Measurements from ENCODE around the gene FGF22.

Gene FGF22

DNA sequence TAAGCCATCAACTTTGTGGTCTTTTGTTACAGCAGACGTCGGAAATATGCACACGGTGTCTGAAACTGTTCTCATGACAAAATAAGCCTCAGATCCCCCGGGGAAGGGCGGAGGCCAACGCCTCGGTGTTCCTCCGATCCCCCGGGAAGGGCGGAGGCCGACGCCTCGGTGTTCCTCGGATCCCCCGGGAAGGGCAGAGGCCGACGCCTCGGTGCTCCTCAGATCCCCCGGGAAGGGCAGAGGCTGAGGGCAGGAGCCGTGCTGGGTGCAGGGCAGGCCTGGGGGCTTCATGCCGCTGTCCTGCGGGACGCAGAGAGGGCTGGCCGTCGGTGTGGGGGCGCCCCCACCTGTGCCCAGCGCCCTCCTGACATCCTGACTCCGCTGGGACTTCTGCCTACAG is 4.7 kb downstream of the FGF22 start:
- DNase-seq = no peak

DNA sequence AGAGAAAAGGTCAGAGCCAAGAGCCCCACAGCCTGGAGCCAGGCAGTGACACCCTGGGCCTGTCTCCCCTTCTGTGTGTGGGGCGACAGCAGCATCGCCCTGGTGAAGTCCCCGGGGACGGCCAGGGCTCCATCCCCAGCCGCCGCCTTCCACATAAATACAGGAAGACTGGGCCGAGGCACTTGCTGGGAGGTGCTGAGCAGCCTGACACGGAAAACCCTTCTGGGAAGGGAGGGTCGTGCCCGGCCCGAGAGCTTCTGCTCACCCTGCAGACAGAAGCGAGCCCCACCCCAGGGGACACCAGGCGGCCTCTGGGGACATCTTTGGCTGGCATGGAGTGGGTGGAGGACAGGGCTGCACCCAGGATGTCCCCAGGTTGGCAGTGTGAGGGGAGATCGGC is 5.1 kb downstream of the FGF22 start:
- no peak for DNase-seq

- no peak for DNase-seq
These were observed 6.5 kb downstream of the FGF22 start for GRCh38 chr19:645912-646778.

- no peak for DNase-seq
These were observed 7.3 kb downstream of the FGF22 start for GRCh38 chr19:646779-647565.

GRCh38 chr19:647566-648284 is 8.0 kb downstream of the FGF22 start:
- DNase-seq = no peak

DNA sequence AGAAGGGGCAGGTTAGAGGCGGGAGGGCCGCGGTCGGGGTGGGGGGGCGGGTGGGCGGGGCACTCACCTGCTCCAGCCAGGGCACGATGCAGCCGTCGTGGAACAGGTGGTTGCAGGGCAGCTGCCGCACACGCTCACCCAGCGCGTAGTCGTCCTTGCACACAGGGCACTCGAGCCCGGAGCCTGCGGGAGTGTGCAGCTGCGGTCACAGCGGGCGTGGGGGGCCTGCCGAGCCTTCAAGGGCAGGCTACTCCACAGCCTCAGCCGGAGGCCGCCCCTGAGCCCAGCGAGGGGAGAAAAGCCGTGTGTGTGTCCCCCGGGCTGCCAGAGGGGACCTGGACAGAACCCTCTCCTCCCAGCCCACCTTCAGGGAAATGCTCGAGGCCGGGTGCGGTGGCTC is 8.6 kb downstream of the FGF22 start:
- DNase-seq = no peak

GRCh38 chr19:648904-649801 is 9.5 kb downstream of the FGF22 start:
- no peak for DNase-seq

- no peak for DNase-seq
These were observed 10.4 kb downstream of the FGF22 start for GRCh38 chr19:650121-650520.

DNA sequence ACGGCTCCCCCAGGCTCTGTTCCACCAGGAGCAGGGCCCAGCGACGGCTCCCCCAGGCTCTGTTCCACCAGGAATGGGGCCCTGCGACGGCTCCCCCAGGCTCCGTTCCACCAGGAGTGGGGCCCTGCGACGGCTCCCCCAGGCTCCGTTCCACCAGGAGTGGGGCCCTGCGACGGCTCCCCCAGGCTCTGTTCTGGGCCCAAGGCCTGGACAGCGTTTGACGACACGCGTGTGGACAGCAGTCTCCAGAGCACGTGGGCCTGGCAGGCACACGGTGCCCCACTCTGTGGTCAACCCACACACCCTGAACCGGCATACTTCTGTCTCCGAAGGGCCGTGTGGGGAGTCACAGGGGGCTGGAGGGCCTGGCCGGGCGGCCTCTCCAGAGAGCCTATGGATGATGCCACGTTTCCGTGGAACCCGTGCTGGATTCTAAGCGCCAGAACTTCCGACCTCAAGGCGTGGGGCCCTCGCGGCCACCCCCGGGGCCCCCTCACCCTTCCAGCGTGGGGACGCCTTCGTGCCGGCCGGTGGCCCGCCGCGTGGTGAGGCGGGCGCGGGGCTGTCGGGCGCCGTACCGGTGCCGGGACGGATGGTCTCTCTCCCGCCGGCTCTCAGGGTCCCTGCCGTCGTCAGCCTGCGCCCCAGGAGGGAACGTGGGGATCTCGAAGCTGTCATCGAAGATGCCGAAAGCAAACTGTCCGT is 11.6 kb downstream of the FGF22 start:
- DNase-seq = no peak

- DNase-seq = no peak
These were observed 12.3 kb downstream of the FGF22 start for GRCh38 chr19:651991-652390.

- DNase-seq = no peak
These were observed 13.0 kb downstream of the FGF22 start for GRCh38 chr19:652467-653389.

GRCh38 chr19:653425-653824 is 13.7 kb downstream of the FGF22 start:
- DNase-seq = no peak

DNA sequence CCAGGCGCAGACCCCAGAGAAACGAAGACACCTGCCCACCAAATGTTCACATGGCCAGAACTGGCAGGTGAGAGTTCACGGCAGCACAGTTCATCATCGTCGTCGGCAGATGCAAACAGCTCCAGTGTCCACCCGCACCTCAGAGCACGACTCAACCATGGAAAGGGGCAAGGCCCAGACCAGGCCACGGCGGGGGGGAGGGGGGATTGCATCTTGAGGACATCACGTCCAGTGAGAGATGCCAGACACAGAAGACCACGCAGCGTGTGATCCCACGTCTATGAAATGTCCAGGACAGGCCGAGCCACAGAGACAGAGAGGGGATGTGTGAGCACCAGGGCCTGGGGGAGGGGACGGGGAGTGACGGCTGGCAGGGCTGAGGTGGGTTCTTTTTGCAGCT is 16.0 kb downstream of the FGF22 start:
- DNase-seq = no peak

GRCh38 chr19:656751-657559 is 17.3 kb downstream of the FGF22 start:
- DNase-seq = no peak

- DNase-seq = no peak
These were observed 17.9 kb downstream of the FGF22 start for GRCh38 chr19:657611-658010.

GRCh38 chr19:658059-658839 is 18.6 kb downstream of the FGF22 start:
- no peak for DNase-seq

DNA sequence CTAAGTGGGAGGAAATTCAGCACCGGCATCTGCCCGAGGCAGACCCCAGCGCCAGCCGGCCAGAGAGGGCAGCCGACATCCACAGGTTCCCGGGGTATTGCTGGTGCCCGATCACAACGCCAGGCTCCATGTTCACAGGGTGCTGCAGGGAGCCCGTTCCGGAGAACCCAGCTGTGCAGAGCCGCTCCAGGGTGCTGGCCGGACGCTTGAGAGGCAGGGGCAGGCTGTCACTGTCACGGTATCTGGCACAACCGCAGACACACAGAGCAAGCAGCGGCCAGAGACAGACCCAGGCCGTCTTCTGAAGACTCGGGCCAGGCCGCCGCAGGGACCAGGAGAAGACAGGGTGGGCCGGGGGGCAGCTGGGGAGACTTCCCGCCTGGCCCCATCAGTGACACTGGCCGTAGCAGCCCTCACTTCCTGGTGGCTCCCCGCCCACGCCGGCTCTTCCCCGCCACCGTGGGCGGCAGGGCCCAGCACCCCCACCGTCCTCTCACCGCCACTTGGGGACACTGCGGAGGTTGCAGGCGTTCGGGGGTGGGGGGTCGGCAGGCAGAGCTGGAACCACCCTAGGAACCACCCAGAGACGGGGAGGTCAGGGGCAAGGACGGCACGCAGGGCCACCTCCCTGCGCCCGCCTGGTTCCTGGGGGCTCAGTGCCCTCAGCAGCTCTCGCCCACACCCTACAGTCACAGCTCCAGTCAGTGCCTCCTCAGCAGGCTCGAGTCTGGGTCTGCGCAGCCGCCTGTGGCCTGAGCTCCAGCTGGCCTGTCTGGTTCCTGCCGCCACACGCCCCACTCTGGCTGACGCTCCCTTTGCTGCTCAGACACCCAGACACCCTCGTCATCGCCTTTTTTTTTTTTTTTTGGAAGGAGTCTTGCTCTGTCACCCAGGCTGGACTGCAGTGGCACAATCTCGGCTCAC is 19.5 kb downstream of the FGF22 start:
- peak in 2 of 4 experiments; percentile 18 to 46 for DNase-seq

Data from suppressor macrophage (primary cell).